RWPE1 (cell line): ENCODE results near the gene SPSB2.

ENCODE experiments used
- CTCF ChIA-PET: fragments of 350-600 bp; sonication (Branson Sonifier 250); formaldehyde crosslinking; extraction: SDS; loops from one replicate; lab custom pipeline; 2021; lab: Yijun Ruan, JAX
- POLR2A ChIA-PET: fragments of 400-600 bp; formaldehyde crosslinking; extraction: SDS; loops from one replicate; lab custom pipeline; 2020; ENCODE audit warnings: antibody characterized with exemption; ENCODE audit not compliant: low non-redundant PET; lab: Yijun Ruan, JAX
- DNase-seq: peaks from one replicate; pipeline ENCODE4 v3.0.0; 2012; ENCODE audit warnings: low spot score
- H3K27ac ChIP-seq: fragments of 450-650 bp; 2 replicates; pipeline ENCODE4 v1.5.1; 2017
- CTCF ChIP-seq: fragments of 450-650 bp; conservative IDR thresholded peaks from 2 replicates; pipeline ENCODE4 v1.5.1; 2017; ENCODE audit warnings: low read depth, mild to moderate bottlenecking

The SPSB2 gene

GRCh38 chr12:6851153-6851920 lies 21.8 kb downstream of the SPSB2 start, which contains the start of gene CDCA3:
Gene CDCA3, minus strand, starts transcription at chr12:6851286. Its CDS starts 334 bp downstream, at chr12:6850952.
- DNase-seq = peak; percentile 100
- ChIA-PET CTCF (interaction anchor here (1.0 kb wide), 1 partner anchor 21 kb away, joined by 3 read pairs; the partner anchor contains the start of gene SPSB2), POLR2A (interaction anchor here (0.5 to 2.6 kb wide), 7 partner anchors 13 to 155 kb away, joined by 3 to 13 read pairs (median 3); partner anchors contain the start of genes COPS7A, MLF2 and TPI1)
- H3K27ac ChIP-seq = peak within 1 kb of the TSS; percentile 85
- TF ChIP-seq CTCF = no peak

GRCh38 chr12:6850796-6851152 lies 22.3 kb downstream of the SPSB2 start:
- peak overlapping the region; percentile 85 for H3K27ac ChIP-seq
- TF ChIP-seq CTCF = no peak
- no peak for DNase-seq
- CTCF ChIA-PET = interaction anchor here (1.0 kb wide), 1 partner anchor 22 kb away, joined by 3 read pairs; the partner anchor contains the start of gene SPSB2
- POLR2A ChIA-PET = interaction anchor here (1.5 kb wide), 1 partner anchor 127 kb away, joined by 3 read pairs; the partner anchor contains the start of gene COPS7A

GRCh38 chr12:6849976-6850560 lies 23.0 kb downstream of the SPSB2 start:
- peak overlapping the region; percentile 85 for H3K27ac ChIP-seq
- ChIA-PET POLR2A (no interaction called here), CTCF (interaction anchor here (0.6 kb wide), 1 partner anchor 20 kb away, joined by 3 read pairs; no protein-coding TSS in a partner anchor)
- no peak for DNase-seq
- no peak for TF ChIP-seq CTCF

GRCh38 chr12:6849427-6849826 lies 23.7 kb downstream of the SPSB2 start:
- ChIA-PET CTCF (interaction anchor here (0.6 kb wide), 1 partner anchor 20 kb away, joined by 3 read pairs; no protein-coding TSS in a partner anchor), POLR2A (no interaction called here)
- DNase-seq = no peak
- no peak overlapping the region for H3K27ac ChIP-seq
- no peak for TF ChIP-seq CTCF

- CTCF ChIA-PET = no interaction called here
- POLR2A ChIA-PET = no interaction called here
- no peak for TF ChIP-seq CTCF
- DNase-seq = no peak
- H3K27ac ChIP-seq = peak overlapping the region; percentile 11; the same call in 1 of the 2 replicates
These were observed 25.4 kb downstream of the SPSB2 start for GRCh38 chr12:6847676-6848075.

- ChIA-PET POLR2A (no interaction called here), CTCF (interaction anchor here (0.9 to 1.3 kb wide), 2 partner anchors 10 to 16 kb away, joined by 3 to 5 read pairs; no protein-coding TSS in a partner anchor)
- peak overlapping the region; percentile 11; the same call in 1 of the 2 replicates for H3K27ac ChIP-seq
These were observed 26.7 kb downstream of the SPSB2 start for GRCh38 chr12:6846316-6846869.

More at GRCh38 chr12:6846316-6846869, 26.7 kb downstream of the SPSB2 start:
- no peak for TF ChIP-seq CTCF
- no peak for DNase-seq
